GM21619 (cell line): ENCODE measurements around the gene ZNF155.
"Not testable (repeated sequence)": the region's sequence is repeated elsewhere in the genome, so short reads cannot be mapped to it uniquely, and the experiment has no call there.

Experiments used
- ATAC-seq: cut with Tn5 transposase; IDR thresholded peaks from one replicate; pipeline ENCODE4 v1.9.1; 2021; ENCODE audit not compliant: unreplicated experiment

The ZNF155 gene

GRCh38 chr19:43983912-43984686 lies at the start of gene ZNF155:
Gene ZNF155, plus strand, starts transcription at chr19:43984188. Its CDS starts 4,356 bp downstream, at chr19:43988544.
- ATAC-seq: peak; percentile 85

DNA sequence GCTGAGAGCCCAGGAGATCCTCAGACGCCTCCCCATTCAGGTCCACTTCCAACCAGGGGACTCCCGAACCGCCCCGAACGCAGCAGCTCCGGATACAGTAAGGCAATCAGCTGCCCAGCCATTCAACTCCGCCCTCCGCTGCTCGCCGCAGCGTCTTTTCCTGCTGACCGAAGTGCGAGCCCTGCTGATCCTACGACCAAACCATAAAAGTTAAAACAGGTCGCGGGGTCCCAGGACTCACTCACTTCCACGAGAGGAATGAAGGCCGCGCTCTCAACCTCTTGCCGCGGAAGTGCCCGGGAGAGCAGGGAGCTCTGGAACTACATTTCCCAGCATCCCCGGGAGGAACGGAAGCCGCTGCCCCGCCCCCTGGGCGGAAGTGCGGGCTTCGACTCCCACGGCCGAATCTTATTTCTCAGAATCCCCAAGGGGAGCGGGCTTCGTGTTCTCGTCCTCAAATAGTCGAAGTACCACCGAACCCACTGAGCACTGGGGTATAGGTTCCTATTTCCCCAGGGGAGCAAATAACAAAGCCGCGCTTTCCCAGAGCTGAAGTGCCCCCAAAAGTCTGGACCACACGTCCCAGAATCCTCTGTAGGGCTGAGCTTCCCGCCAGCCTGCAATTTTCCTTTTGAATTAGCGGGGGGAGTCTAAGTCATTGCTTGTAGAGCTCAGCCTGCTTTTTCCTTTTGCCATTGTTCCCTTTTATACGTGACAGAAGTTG lies 48.8 kb upstream of the ZNF155 start, which contains the start of gene ZNF45:
TSS of gene ZNF45 (minus strand) at position 298 of the 724 bp plus-strand sequence. CDS start 13,097 bp downstream, outside the sequence.
- ATAC-seq: peak; percentile 96

- ATAC-seq: no peak
These were observed 47.8 kb upstream of the ZNF155 start for GRCh38 chr19:43936188-43936587.

DNA sequence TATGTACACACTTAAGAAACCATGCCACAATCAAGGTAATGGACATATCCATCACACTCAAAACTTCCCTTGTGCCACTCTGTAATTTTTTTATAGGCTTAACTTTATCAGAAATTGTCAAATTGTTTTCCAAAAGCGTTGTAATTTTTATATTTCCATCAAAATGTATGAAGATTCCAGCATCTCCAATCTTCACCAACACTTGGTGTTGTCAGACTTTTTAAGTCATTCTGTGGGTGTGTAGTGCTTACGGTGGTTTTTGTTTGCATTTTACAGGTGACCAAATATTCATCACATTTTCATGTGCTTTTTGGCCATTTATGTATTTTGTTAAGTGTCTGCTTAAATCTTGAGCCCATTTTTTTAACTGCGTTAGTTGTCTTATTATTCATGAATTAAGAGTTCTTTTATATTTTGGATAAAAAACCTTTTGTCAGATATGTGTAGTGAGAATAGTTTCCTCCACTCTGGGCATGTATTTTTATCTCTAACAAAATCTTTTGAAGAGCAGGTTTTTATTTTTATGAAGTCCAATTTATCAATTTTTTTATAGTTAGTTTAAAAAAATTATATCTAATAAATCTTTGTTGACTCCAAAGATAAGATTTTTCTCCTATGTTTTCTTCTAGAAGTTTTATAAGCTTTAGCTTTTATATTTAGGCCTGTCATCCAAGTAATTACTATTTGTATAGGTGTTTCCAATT lies 44.3 kb upstream of the ZNF155 start:
- no peak for ATAC-seq

DNA sequence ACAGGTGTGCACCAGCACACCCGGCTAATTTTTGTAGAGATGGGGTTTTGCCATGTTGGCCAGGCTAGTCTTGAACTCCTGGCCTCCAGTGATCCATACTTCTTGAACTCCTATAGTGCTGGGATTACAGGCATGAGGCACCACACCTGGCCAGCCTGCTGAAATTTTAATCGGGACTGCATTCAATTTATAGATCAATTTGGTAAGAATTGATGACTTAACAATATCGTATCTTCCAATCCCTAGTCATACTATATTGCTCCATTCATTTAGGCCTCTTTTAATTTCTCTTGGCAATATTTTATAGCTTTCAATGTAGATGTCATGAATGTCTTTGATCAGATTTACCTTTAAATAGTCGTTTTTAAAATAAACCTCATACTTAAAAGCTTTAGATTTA lies 43.3 kb upstream of the ZNF155 start:
- no peak for ATAC-seq

DNA sequence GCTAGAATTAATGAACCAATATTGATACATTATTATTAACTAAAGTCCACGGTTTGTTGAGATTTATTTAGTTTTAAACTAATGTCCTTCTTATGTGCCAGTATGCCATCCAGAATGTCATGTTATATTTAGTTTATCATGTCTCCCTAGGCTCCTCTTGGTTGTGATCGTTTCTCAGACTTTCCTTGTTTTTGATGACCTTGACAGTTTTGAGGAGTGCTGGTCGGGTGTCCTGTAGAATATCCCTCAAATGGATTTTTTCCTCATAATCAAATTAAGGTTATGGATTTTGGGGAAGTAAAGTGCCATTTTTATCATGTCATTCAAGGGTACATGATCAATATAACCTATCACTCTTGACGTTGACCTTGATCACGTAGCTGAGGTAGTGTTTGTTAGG lies 42.8 kb upstream of the ZNF155 start:
- ATAC-seq: no peak

- ATAC-seq: not testable (repeated sequence)
These were observed 36.6 kb upstream of the ZNF155 start for GRCh38 chr19:43947412-43947811.

DNA sequence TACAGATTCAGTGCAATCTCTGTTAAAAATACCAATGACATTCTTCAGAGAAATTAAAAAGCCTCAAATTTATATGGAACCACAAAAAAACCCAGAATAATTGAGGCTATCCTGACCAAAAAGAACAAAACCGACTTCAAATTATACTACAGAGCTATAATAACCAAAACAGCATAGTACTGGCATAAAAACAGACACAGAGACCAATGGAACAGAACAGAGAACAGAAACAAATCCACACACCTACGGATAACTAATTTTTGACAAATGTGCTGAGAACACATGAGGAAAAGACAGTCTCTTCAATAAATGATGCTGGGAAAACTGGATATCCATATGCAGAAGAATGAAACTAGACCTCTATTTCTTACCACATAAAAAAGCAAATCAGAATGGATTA lies 34.2 kb upstream of the ZNF155 start:
- not testable (repeated sequence) for ATAC-seq

- peak; percentile 90 for ATAC-seq
These were observed 32.9 kb upstream of the ZNF155 start, which contains the start of gene ZNF221 for GRCh38 chr19:43950834-43951645. Gene ZNF221, plus strand, starts transcription at chr19:43951228. Its CDS starts 11,499 bp downstream, at chr19:43962727.

DNA sequence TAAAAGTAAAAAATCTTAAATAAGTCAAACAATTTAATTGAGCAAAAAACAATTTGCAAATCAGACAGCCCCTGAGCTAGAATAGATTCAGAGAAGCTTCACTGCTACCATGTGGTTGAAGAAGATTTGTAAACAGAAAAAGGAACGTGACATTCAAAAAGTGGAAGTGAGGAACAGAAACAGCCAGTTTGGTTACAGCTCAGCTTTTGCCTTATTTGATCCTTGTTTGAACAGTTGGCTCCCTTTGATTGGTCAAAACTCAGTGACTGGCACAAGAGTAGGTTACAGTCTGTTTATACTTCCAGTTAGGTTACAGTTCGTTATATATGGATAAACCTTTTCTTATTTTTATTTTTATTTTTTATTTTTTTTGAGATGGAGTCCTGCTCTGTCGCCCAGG lies 27.2 kb upstream of the ZNF155 start:
- ATAC-seq: no peak

- ATAC-seq: no peak
These were observed 26.1 kb upstream of the ZNF155 start for GRCh38 chr19:43957891-43958290.

- ATAC-seq: no peak
These were observed 23.6 kb upstream of the ZNF155 start for GRCh38 chr19:43960411-43960810.

- no peak for ATAC-seq
These were observed 17.8 kb upstream of the ZNF155 start for GRCh38 chr19:43966079-43966694.

DNA sequence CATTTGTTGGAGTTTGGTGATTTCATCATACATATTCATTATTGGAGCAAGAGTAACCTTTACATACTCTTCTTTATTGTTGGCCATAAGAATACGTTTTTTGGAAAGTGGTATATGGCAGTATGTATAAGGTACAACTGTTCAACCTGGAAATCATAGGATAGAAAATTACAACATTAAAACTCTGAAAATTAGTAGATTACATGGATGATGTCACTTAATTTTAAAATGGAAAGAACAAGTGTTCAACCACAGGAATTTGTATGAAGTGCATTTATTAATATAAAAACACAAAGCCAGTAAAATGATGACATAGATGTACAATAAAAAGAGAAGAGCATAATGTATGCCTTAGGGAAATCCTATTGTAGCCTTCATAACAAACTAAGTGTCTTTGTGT lies 7.3 kb upstream of the ZNF155 start:
- ATAC-seq: no peak

- no peak for ATAC-seq
These were observed 460 bp upstream of the ZNF155 start for GRCh38 chr19:43983544-43983911.

- ATAC-seq: peak; percentile 18
These were observed 656 bp downstream of the ZNF155 start for GRCh38 chr19:43984687-43985000.

DNA sequence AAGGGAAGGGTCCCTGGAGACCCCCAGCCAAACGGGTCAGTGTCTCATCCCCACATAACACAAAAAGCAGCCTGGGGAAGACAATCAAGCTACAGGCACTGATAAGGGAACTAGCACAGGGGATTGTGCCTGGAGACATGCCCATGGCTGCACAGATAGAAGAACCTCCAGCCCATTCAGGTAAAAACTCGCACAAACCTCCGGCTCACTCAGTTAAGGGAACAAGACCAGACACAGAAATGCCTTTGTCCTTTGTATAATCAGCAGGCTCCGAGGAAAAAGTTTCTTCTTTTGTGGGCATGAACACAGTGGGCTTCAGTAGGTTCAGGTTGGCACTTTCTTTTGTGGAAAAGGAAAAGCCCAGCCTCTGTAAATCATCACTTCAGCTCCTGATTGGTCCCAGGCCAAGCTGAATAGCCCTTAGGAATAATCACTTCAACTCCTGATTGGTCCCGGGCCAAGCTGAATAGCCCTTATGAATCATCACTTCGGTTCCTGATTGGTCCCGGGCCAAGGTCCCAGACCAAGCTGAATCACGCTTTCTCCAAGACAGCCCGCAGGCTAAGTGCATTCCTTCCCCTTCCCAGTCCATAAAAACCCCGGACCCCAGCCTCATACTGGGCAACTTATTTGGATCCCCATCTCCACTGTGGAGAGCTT lies 13.8 kb downstream of the ZNF155 start:
- no peak for ATAC-seq

- no peak for ATAC-seq
These were observed 18.2 kb downstream of the ZNF155 start for GRCh38 chr19:44002212-44002565.

- ATAC-seq: peak; percentile 91
These were observed 18.8 kb downstream of the ZNF155 start, which contains the start of gene ZNF230 for GRCh38 chr19:44002566-44003460. Gene ZNF230, plus strand, starts transcription at chr19:44002957. Its CDS starts 4,122 bp downstream, at chr19:44007079.
